HCT116 (cell line): Measurements from ENCODE around the gene AP2A1. TPM values are rescaled to one million over a fixed set of nuclear protein-coding genes. Genes with fewer than 3 reads are reported as not detected.

ENCODE experiments used
- ATAC-seq: fragments of 200-7000 bp; cut with Tn5 transposase; 2 replicates; pipeline ENCODE4 v1.9.1; 2020; ENCODE audit warnings: mild to moderate bottlenecking, moderate library complexity
- BruUV-seq: library from RNA; stranded (reverse); fragments of 400-500 nt; replicated peaks from 2 replicates; lab custom pipeline; 2021; lab: Mats Ljungman, UMichigan
- CTCF ChIA-PET: fragments of 300-600 bp; sonication (Branson Sonifier 250); formaldehyde crosslinking; loops from one replicate; lab custom pipeline; 2021; ENCODE audit warnings: antibody characterized with exemption; lab: Charles Lee
- POLR2A ChIA-PET: fragments of 300-600, 350-600 bp; sonication (Branson Sonifier 250); formaldehyde crosslinking; loops from one replicate; lab custom pipeline; 2021; ENCODE audit warnings: antibody characterized with exemption; lab: Charles Lee
- RAD21 ChIA-PET, 2 experiments: fragments of 300-600 bp; sonication (Branson Sonifier 250); formaldehyde crosslinking; loops; one replicate each; lab custom pipeline; 2023; ENCODE audit warnings: low total read pairs in 2 of 2; ENCODE audit not compliant: uncharacterized antibody in 2 of 2, unreplicated experiment in 2 of 2, low non-redundant PET in 1 of 2; lab: Charles Lee
- DNase-seq: peaks from one replicate; pipeline ENCODE4 v3.0.0-alpha.2; 2010; ENCODE audit warnings: low read depth, low spot score
- H2AFZ ChIP-seq: fragments of 200-600 bp; shearing (Covaris generic), sonication (generic); 2 replicates; pipeline ENCODE4 v1.6.1; 2017; ENCODE audit warnings: low read depth, mixed run types, mixed read lengths, antibody characterized with exemption, low read length; ENCODE audit not compliant: poor library complexity, severe bottlenecking
- H3K27ac ChIP-seq: 2 replicates; pipeline ENCODE4 v1.5.1; 2012; ENCODE audit warnings: low read depth, low read length
- H3K27me3 ChIP-seq: fragments of 200-600 bp; sonication (generic); 2 replicates; pipeline ENCODE4 v1.6.1; 2016; ENCODE audit warnings: mixed run types, low read length, mixed read lengths; ENCODE audit not compliant: insufficient read depth
- H3K36me3 ChIP-seq, 2 experiments: fragments of 200-500 bp in 1 of 2; fragments of 200-600 bp in 1 of 2; sonication (Bioruptor generic) in 1 of 2; sonication (generic) in 1 of 2; 2 replicates each; pipeline versions ENCODE4 v1.5.1 to v1.6.1; 2014 to 2016; ENCODE audit warnings: low read length in 2 of 2, inconsistent platforms in 1 of 2, mixed read lengths in 1 of 2, mixed run types in 1 of 2; ENCODE audit not compliant: insufficient read depth in 2 of 2, control insufficient read depth in 1 of 2
- H3K4me1 ChIP-seq, 2 experiments: fragments of 200-600 bp in 1 of 2; sonication (generic) in 1 of 2; 2 replicates each; pipeline versions ENCODE4 v1.5.1 to v1.6.1; 2012 to 2017; ENCODE audit warnings: low read length in 2 of 2, inconsistent platforms in 1 of 2, mild to moderate bottlenecking in 1 of 2, mixed read lengths in 1 of 2, mixed run types in 1 of 2, moderate library complexity in 1 of 2; ENCODE audit not compliant: insufficient read depth in 2 of 2, control insufficient read depth in 1 of 2
- H3K4me2 ChIP-seq: fragments of 200-600 bp; sonication (generic); 2 replicates; pipeline ENCODE4 v1.6.1; 2017; ENCODE audit warnings: mixed run types, low read length, mixed read lengths
- H3K4me3 ChIP-seq, 2 experiments: fragments of 200-600 bp in 1 of 2; sonication (generic) in 1 of 2; replicated peaks in 1 of 2; 2 replicates each; pipeline ENCODE4 v1.5.1; 2011 to 2016; ENCODE audit warnings: low read length in 2 of 2, control low read depth in 1 of 2, low read depth in 1 of 2, mild to moderate bottlenecking in 1 of 2, mixed read lengths in 1 of 2, mixed run types in 1 of 2
- H3K79me2 ChIP-seq: fragments of 200-600 bp; sonication (generic); 2 replicates; pipeline ENCODE4 v1.6.1; 2017; ENCODE audit warnings: mild to moderate bottlenecking, mixed run types, low read length, moderate library complexity, mixed read lengths; ENCODE audit not compliant: insufficient read depth
- H3K9ac ChIP-seq: fragments of 200-600 bp; sonication (generic); 2 replicates; pipeline ENCODE4 v1.6.1; 2016; ENCODE audit warnings: low read length, mixed read lengths
- H3K9me2 ChIP-seq: fragments of 200-600 bp; sonication (generic), shearing (Covaris generic); 2 replicates; pipeline ENCODE4 v1.6.1; 2017; ENCODE audit warnings: mixed run types, mild to moderate bottlenecking, moderate library complexity; ENCODE audit not compliant: insufficient read depth
- H3K9me3 ChIP-seq, 2 experiments: fragments of 200-500 bp in 1 of 2; fragments of 200-600 bp in 1 of 2; sonication (Bioruptor generic) in 1 of 2; sonication (generic) in 1 of 2; 2 replicates each; pipeline ENCODE4 v1.6.1; 2014 to 2017; ENCODE audit warnings: low read length in 2 of 2, mixed read lengths in 2 of 2, inconsistent platforms in 1 of 2, low read depth in 1 of 2, mild to moderate bottlenecking in 1 of 2, mixed run types in 1 of 2, moderate library complexity in 1 of 2; ENCODE audit not compliant: control insufficient read depth in 1 of 2, insufficient read depth in 1 of 2
- H4K20me1 ChIP-seq: fragments of 200-600 bp; sonication (generic), shearing (Covaris generic); 2 replicates; pipeline ENCODE4 v1.6.1; 2017; ENCODE audit warnings: mixed run types, mild to moderate bottlenecking, moderate library complexity; ENCODE audit not compliant: insufficient read depth
- ATF3 ChIP-seq: IDR thresholded peaks from 2 replicates; pipeline ENCODE4 v1.6.1; 2012
- CBX3 ChIP-seq: IDR thresholded peaks from 2 replicates; pipeline ENCODE4 v1.6.1; 2012; ENCODE audit warnings: low read depth
- CEBPB ChIP-seq: IDR thresholded peaks from 2 replicates; pipeline ENCODE4 v1.6.1; 2012; ENCODE audit warnings: low read depth
- ELF1 ChIP-seq: IDR thresholded peaks from 2 replicates; pipeline ENCODE4 v1.6.1; 2012; ENCODE audit warnings: low read depth, borderline replicate concordance
- EZH2 ChIP-seq: fragments of 200-600 bp; sonication (generic); IDR thresholded peaks from 2 replicates; pipeline ENCODE4 v1.6.1; 2017; ENCODE audit warnings: antibody characterized with exemption, mixed run types
- EZH2phosphoT487 ChIP-seq: fragments of 200-600 bp; IDR thresholded peaks from 2 replicates; pipeline ENCODE4 v1.6.1; 2018; ENCODE audit warnings: antibody characterized with exemption, borderline replicate concordance
- JUND ChIP-seq: IDR thresholded peaks from 2 replicates; pipeline ENCODE4 v1.6.1; 2012
- MAX ChIP-seq: IDR thresholded peaks from 2 replicates; pipeline ENCODE4 v1.6.1; 2012
- POLR2A ChIP-seq: IDR thresholded peaks from 2 replicates; pipeline ENCODE4 v1.7.0; 2011; ENCODE audit warnings: borderline replicate concordance; ENCODE audit not compliant: insufficient read depth, insufficient read length; ENCODE audit errors: extremely low read depth
- POLR2AphosphoS5 ChIP-seq: IDR thresholded peaks from 2 replicates; pipeline ENCODE4 v1.6.1; 2011; ENCODE audit warnings: mild to moderate bottlenecking, low read depth, low read length, moderate library complexity
- RAD21 ChIP-seq: IDR thresholded peaks from 2 replicates; pipeline ENCODE4 v1.6.1; 2012; ENCODE audit warnings: low read depth, mild to moderate bottlenecking
- REST ChIP-seq: IDR thresholded peaks from 2 replicates; pipeline ENCODE4 v1.6.1; 2012; ENCODE audit warnings: low read depth
- SP1 ChIP-seq: IDR thresholded peaks from 2 replicates; pipeline ENCODE4 v1.6.1; 2012; ENCODE audit warnings: low read depth
- SRF ChIP-seq: IDR thresholded peaks from 2 replicates; pipeline ENCODE4 v1.6.1; 2012; ENCODE audit warnings: low read depth
- TCF7L2 ChIP-seq: IDR thresholded peaks from 2 replicates; pipeline ENCODE4 v1.7.0; 2011; ENCODE audit warnings: borderline replicate concordance, inconsistent platforms; ENCODE audit not compliant: insufficient read depth, insufficient read length; ENCODE audit errors: extremely low read depth
- YY1 ChIP-seq: IDR thresholded peaks from 2 replicates; pipeline ENCODE4 v1.6.1; 2011; ENCODE audit warnings: low read length, low read depth, moderate library complexity, mild to moderate bottlenecking; ENCODE audit not compliant: insufficient replicate concordance; ENCODE audit errors: extremely low read depth
- ZNF274 ChIP-seq: fragments of 200-500 bp; sonication (Bioruptor generic); IDR thresholded peaks from 2 replicates; pipeline ENCODE4 v1.6.1; 2014; ENCODE audit warnings: mild to moderate bottlenecking, low read depth, low read length, inconsistent platforms
- intact Hi-C: fragments of 100-400 bp; cut with micrococcal nuclease; formaldehyde crosslinking; loops from 2 replicates; pipeline ENCODE4 v1.10.0; 2022
- total RNA-seq: library from RNA; stranded (reverse); gene quantifications from one replicate; pipeline ENCODE4 v1.2.1, GENCODE V29; 2021; ENCODE audit not compliant: unreplicated experiment

Gene AP2A1
- total RNA-seq, 1 experiment from 2014 or later: 102 TPM

GRCh38 chr19:49820125-49820524 is 53.3 kb downstream of the AP2A1 start:
- no peaks in the 10 kb centered on the region for H3K27me3 ChIP-seq
- no peaks in the 10 kb centered on the region for H4K20me1 ChIP-seq
- peaks cover 6 to 15% of the 10 kb centered on the region in 2 experiments; a peak in 2 of 4 replicates for H3K36me3 ChIP-seq
- no peak overlapping the region for H3K4me3 ChIP-seq
- H2AFZ ChIP-seq: no peak overlapping the region
- no peaks in the 10 kb centered on the region for H3K9me3 ChIP-seq
- ChIA-PET RAD21 (no interaction called here), CTCF (no interaction called here), POLR2A (no interaction called here)
- peaks cover 54% of the 10 kb centered on the region for H3K79me2 ChIP-seq
- intact Hi-C loops: no loop called here
- DNase-seq (no peak), ATAC-seq (no peak)
- H3K9me2 ChIP-seq: no peaks in the 10 kb centered on the region
- no peak overlapping the region for H3K9ac ChIP-seq
- BruUV-seq: no TSS peak
- peaks cover 14 to 23% of the 10 kb centered on the region in 2 experiments for H3K4me1 ChIP-seq
- no peak overlapping the region for H3K4me2 ChIP-seq
- no peak overlapping the region for H3K27ac ChIP-seq
- TF ChIP-seq RAD21: no peak
- no peak for TF ChIP-seq SP1
- no peak for TF ChIP-seq YY1
- no peak for TF ChIP-seq EZH2phosphoT487
- TF ChIP-seq EZH2: no peak
- no peak for TF ChIP-seq ELF1
- TF ChIP-seq TCF7L2: no peak
- TF ChIP-seq ATF3: no peak
- TF ChIP-seq JUND: no peak
- TF ChIP-seq ZNF274: no peak
- no peak for TF ChIP-seq POLR2A
- TF ChIP-seq CBX3: no peak
- no peak for TF ChIP-seq SRF
- no peak for TF ChIP-seq CEBPB
- no peak for TF ChIP-seq REST
- TF ChIP-seq POLR2AphosphoS5: no peak
- TF ChIP-seq MAX: no peak
